RPMI8226 (cell line): Measurements from ENCODE around the gene DAAM2.

ENCODE experiments used
- DNase-seq: peaks from one replicate; pipeline ENCODE4 v3.0.0-alpha.2; 2015

Gene DAAM2

DNA sequence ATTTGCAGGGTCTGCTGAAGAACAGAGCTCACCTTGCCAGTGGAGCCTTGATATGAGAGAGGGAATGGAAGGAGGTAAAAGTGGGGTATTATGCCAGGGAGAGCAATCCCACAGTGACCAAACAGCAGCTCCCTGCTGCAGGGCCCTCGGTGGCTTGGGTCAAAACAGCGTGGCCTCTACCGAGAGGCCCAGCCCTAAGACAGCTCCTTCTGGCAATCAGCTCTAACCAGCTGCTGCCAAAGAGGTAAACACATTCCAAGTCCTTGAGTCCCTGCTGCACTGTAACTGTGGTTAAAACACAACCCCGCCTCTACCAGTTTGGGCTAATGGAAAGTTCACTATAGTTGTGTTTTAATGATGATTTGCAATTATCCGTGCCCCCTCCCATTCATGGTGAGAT, 1.4 kb upstream of the DAAM2 start:
- no peak for DNase-seq

DNA sequence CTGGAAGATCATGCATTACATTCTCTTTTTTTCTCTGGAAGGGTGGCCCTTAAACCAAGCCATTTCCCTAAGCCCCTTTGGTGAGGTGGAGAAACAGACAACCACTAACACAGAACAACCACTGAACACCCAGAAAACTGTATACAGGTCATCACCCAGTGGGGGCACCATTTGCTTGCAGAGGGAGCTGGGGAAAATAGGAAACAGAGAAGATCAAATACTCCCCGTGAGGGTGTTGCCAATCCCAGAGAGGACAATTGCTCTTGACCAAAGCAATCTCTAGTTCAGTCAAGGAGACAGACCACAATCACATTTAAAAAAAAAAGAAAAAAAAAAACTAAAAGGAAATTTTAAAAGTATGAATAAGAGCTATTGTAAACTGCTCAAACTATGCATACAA, 865 bp upstream of the DAAM2 start:
- DNase-seq = no peak

DNA sequence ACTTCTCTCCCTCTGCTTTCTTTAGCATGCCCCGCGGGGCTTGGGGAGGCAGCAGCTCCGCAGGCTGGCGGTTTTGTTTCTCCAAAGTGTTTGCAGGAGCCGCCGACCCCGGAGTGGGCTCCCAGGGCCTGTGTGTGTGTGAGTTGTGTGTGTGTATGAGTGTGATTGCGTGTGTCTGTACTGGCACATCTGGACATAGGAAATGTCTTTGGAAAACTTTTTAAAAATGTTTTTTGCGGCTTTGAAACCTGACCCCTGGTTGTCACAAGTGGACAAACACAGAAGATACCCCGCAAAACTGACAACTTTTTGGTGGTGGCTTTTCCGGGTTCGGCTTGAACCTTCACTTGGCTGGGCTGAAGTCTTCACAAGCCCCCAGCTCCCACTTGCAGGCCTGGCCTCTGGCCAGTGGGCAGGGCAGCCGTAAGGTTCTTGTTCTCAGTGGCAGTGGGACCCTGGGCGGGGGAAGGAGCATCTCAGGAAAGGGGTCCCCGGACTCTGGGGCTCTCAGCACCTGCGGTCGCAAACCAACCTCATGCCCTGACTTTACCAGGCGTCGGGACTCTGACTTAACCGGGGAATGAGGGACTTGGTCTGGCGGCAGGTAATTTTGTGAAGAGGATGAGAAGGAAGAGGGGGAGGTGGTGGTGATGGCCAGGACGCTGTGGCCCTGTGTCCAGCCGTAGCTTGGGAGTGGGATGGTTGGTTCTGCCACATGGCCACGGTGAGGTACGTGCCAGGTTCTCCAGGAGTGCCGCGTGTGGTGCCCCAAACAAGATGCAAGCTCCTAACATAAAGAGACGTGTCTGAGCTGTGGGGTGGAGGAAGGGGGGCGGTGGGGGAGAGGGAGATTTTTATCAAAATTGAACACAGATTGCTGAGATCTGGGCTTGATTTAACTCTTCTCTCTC, 619 bp downstream of the DAAM2 start:
- DNase-seq = no peak

DNA sequence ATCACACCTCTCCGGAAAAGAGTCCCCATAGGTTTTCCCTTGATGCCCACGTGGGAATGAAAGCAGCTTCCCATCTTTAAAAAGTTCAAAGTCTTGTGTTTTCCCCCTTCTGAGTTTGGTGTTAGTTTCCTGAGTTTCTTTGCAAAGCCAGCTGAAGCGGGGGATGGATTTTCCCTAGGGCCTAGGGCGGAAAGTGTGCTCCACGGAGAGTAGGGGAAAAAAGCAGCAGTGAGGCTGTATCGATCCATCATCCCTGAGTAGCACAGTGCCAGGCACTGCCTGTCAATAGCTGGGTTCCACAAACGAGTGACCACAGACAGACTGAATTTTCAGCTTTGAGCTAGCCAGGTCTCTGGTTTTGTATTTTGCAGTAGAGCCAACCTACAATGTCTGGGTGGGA, 1.3 kb downstream of the DAAM2 start:
- DNase-seq = no peak

DNA sequence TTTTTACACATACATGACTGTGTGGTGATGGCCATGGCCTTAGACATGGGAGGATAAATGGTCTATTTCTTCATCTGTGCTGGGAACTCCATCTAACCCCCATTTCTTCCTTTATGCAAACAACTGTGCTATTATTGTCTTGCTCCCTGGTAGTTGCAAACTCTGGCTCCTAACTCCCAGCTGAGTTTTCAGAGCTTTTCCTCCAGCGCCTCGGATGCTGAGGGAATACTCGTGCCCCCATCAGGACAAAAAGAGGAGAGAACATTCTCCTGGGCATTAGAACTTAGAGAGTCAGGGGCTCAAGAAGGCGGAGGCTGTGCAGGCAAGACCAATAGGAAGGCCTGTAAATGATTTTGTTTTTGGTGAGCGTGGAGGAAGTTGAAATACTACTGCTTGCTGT, 2.1 kb downstream of the DAAM2 start:
- no peak for DNase-seq

DNA sequence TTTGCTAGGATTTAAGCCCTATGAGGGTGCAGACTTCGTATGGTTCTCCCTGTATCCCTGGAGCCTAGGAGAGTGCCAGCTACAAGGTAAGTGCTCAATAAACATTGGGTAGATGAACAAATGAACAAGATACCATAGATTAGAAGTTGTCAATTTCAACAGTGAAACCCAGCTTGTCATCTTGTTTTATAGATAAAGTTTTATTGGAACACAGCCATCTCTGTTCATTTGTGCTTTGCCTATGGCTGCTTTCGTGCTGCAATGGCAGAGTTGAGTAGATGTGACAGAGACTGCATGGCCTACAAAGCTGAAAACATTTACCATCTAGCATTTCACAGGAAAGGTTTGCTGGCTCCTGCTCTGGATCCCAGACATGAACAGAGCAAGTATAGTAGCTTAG, 5.6 kb downstream of the DAAM2 start:
- no peak for DNase-seq

DNA sequence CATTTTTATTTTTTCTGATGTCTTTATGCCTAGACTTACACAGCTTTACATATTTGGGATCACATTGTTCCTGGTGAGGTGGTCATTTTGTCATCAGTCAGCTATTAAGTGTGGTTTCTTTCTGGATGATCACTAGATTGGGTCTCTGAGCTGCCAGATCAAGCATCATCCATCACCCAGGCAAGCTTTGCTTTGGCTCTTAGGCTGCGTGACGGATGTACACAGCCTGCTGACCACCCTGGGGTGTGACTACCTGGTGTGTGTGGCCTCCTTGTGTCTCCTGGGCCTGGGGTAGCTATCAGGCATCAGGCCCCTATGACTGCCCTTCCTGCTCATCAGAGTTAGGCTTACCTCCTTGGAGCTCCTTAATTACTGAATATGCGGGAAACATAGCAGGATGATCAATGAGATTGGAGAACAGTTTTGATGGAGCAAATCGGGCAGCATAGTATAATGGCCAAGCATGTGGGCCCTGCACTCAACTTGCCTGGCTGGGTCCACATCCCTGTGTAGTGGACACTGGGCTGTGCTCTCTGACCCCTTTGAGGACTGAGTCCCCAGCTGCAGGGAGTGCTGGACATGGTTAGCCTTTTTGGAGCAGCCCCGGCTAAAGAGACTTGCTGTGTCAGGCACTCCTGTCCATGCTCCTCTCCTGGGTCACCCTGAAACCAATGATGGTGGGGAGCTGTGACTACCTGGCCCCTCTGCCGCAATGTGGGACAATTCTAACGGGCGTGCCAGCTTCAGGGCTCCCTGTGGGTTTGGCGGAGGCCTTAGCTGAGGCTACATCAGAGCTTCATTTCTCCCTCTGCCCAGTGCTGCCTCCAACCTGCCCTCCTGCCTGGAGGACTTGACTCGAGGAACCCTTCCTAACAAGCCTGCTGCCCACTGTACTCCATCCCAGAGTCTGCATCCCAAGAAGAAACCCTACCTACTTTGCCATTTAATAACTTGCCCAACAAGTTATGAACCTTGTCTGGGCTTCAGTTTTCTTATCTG, 8.2 kb downstream of the DAAM2 start:
- no peak for DNase-seq

DNA sequence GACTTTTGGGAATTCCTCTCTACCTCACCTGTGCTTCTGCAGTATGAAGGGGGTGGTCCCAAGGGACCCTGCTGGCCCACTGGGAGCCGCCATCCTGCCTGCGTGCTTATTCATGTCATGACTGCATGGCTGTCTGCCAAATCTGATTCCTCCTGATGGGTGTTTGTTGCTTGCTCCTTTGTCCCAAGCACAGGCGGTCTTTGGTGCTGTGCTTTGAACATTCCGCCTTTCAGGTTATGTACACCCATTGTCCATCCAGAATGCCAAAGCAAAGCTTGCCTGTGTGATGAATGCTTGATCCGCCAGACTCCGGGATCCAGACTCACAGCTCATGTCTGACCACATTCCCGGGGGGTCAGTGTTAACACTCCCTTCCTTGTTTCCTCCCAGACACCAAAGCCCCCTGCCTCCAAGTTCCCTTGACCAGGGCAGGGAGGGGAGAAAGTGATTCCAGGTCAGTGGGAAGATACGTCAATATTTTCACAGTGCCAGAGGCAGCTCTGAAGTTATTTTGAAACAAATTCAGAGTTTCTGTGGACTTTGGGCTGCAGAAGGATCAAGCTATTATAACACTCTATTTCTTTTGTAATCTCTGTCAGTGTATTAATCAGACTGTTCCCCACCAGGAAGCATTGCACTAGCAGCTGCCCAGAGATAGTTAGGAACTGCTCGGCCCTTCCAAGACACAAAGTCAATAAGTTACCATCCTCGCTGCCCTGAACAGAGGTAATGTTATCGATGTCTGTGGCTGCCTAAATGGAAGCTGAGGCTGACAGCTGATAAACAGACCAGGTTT, 9.5 kb downstream of the DAAM2 start:
- no peak for DNase-seq

DNA sequence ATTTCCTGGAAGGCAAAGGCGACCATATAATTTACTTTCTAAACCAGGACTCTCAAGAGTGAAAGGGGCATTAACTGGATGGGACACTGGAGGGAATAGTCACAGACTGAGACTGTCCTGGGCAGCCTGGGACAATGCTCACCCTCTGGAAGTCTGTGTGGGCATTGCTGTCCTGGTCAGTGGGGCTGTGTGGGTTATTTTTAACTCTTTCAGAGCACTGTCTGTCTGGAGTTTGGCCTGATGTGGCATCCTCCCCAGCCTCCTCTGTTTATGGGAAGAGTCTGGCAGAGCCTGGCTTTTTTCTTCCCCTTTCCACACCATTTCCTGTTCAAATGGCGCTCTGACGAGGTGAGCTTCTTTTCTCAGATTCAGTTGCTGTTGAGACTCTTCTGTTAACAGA, 11.7 kb downstream of the DAAM2 start:
- no peak for DNase-seq

DNA sequence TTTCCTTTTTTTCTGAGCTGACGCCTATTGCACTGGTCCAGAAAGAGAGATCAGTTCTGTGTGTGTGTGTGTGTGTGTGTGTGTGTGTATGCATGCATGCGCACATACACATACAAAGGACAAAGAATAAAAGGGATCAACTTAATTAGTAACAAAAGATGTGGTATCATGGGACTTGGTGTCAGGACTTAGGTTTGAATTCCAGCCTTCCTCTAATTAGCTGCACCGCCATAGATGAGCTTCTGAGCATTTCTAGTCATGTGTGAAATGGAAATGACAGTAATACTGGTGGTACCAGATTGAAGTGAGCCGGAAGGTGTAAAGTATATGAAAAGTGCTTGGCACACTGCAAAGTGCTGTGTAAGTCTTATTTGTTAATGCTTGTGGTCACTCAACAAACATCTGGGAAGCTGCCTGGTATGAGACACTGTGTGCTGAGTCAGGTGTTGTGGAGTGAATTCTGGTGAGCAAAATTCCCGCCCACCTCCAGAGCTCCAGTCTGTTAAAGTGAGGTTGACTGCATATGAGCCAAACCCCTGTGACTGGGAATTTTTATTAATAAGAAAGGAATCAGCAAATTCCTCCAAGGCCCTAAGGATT, 12.4 kb downstream of the DAAM2 start:
- peak; percentile 7 for DNase-seq

DNA sequence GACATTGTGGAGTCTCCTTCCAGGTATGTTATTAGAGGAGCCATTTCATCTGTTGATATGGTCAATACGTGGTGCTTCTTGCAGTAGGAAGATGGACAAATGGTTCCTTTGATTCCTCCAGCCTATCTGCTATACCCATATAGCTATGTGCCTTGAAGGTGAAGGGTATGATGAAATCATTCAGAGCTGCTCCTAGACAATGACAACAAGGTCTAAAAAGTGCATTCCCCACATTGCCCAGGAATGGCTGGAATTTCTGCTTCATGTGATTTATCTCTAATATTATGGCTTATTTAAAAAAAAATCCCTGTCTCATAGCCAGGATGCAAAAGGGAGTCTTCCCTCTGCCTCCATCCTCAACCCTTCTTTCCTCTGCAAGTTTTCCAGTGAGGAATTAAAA, 14.1 kb downstream of the DAAM2 start:
- DNase-seq = no peak

DNA sequence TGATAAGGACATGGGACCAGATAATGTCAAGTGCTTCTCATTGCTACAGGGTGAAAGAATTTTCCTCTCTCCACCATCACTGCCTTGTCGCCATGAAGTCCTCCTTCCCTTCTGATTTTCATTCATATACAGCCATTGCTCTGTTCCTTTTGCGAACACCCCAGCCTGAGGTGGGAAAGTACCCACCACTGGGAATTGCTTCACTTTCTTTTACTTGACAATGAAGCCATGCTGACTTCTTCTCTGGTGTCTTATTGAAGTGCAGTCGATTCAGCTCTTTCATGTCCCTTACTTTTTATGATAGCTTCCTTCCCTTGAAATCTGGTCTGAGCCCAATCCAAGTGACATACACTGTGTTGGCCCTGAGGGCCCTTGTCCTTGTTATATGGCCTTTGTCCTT, 16.2 kb downstream of the DAAM2 start:
- DNase-seq = no peak

DNA sequence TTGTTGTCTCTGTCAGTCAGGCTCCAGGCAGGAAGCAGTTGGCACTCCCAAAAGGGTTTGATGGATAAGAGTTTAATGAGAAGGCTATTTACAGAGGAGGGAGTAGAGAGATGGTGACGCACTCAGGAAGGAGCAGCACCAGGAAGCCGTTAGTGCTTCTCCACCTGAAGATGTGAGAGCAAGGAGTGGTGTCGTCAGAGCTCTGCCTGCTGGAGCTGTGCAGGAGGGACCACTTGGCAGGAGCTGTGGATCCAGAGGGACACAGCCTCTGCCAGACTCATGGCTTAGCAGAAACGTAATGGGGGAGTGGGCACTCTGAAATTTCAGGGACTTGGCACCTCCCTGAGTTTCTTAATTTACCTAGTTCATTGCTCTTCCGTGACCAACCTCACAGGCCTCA, 16.8 kb downstream of the DAAM2 start:
- no peak for DNase-seq

DNA sequence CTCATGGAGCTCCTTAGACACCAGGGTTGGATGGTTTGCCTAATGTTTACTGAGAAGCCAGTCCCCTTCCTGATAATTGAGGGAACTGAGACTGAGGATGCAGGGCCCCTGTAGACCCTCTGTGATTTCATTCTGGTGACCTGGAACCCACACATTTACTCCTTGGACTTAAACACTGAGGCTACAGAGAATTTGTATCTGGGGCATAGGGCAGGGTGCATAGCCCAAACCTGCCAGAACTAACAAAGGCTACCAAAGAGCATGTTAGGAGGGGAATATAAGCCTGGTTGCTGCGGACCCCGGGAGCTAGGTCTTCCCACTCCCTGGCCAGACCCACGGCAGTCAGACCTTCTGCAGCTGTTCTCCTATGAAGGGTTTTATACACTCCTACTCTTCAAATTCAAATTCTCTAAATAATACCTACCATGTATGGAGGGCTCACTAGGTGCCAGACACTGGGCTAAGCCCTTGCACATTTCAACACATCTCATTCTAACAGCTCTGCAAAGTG, 19.7 kb downstream of the DAAM2 start:
- no peak for DNase-seq

DNA sequence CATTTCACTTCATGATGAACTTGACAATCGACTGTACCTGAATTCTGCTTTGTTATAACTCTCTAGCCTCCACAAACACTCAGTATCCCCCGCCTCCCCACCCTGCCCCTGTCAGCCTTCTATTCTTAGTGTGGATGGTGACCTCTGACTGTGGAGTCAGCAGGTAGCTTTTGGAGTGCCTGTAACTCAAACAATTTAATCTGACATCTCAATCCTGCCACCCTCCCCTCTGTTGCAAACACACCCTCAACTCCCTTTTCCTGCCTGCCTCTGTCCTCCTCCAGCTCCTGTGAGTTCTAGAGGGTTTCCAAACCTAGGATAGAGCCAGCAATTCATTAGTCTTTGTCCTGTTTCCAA, 20.3 kb downstream of the DAAM2 start:
- DNase-seq = no peak

DNA sequence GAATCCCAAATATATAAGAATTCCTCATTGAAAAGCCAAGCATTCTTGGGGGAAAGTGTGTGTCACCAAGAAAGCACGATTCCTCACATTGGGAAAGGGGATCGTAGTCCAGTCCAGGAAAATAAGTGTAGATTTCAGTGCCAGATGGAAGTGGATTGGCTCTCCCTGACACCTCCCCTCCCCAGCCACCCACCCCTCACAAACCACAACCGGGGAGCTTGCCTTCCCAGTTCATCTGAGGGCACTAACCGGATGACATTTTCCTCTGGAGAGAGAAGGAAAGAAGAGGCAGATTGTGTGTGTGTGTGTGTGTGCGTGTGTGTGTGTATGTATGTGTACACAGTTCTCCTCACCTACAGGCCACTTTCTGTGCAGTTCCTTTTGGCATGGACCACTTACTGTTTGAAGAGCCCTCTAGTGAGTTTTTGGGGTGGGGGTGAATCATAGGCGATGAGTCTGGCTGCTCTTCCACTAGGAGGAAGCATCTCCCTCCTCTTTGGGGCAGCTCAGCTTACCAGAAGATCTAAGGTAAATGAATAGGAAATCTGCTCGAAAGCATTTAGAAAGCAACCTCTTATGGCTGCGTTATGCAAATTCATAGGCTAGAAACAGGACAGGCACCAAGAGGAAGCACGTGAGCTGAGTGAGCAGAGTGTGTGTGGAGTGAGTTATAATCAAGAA, 20.8 kb downstream of the DAAM2 start:
- DNase-seq = peak; percentile 4

DNA sequence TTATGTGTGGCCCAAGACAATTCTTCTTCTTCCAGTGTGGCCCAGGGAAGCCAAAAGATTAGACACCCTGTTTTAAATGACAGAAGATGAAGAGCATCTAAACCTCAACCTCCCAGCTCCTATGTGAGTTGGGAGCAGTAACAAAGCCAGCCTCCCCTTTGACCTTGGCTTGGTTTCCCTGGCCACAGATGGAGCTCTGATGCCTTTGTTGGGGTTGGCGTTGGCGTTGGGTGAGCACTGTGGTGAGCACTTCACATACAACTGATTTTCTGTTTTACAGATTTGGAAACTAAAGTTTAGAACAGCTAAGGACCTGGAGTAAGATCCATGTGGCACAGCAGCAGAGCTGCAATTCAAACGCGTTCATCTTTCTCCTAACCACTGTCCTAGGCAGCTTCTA, 22.1 kb downstream of the DAAM2 start:
- DNase-seq = no peak

DNA sequence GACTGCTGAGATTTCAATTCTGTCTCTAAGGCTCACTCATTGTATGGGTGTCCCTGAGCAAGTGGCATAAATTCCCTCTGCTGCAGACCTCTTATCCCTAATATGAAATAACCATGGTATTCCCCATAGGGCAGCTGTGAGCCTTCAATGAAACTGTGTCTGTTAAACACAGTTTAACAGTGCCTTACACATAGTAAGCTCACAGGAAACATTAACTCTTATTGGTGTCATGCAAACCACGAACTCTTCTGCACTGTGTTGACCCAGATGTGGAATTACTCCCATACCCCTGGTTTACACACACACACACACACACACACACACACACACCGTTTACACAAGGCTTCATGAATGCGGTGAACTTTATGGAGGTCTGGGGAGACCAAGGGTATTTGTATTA, 23.2 kb downstream of the DAAM2 start:
- DNase-seq = no peak

DNA sequence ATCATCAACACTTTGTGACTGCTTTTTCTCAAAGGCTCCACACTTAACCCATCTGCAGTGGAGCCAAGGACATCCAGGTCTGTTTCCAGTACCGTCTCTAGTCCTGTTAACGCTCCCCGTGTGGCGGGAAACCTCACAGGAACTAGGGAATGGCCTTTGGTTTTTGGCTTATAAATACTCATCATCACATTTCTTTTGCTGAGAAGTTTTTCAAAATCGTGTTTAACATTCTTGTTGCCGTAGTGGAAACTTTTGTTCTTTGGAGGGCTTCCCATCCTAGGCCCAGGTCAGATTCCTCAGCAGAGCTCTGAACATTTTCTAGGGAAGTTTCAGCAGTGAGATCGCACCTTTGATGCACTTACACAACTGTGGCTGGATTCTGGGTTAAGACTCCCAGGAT, 24.6 kb downstream of the DAAM2 start:
- DNase-seq = no peak

DNA sequence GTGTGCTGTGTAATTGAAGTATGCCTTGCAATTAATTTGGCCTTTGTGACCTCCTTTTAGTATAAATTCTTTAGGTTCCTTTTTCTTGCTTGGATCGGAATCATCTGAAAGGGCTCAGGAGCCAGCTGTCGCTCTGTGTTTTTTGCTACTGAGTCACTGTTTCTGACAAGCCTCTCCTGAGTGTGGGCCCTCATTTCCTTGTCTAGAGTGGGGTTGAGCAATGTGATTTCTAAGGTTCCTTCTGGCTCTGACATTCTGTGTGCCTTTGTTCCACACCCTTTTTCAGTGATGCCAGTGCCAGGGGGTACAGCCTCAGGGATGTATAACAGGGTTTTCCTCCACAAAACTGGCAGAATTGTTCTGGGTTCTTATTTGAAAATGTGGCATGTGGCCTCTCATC, 26.5 kb downstream of the DAAM2 start:
- DNase-seq = no peak

DNA sequence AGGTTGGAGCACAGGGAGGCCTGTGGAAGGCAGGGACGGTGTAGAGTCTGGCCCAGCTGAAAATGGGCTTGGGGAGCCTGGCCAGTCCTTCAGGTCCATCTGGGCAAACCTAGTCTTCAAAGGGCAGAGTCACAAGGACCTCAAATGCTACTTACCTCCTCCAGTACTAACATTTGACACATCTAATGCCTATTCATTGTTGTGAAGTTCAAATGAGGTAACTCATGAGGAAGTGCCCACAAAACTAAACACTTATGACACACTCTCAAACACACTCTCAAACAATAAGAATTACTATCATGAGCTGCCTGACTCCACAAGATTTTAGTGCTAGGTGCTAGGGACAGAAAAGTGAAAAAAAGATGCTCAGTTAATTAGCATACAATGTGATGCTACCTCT, 27.1 kb downstream of the DAAM2 start:
- no peak for DNase-seq

DNA sequence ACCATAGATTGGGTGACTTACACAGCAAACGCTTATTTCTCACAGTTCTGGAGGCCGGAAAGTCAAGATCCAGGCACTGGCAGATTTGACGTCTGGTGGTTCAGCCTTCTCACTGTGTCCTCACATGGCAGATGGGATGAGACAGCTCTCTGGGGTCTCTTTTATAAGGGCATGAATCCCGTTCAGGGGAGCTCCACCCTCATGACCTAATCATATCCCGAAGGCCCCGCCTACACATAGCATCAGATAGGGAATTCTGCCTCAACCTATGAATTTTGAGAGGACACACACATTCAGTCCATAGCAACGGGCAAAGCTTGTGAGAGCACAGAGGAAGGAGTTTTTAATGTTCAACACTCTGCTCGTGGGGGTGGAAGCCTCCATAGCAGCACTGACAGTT, 27.5 kb downstream of the DAAM2 start:
- DNase-seq = no peak
